NCI-H146 (cell line): ENCODE data around the gene THSD4.
A peak's percentile ranks its signal among the peaks of the same experiment; 100 is the strongest.
"Not testable (repeated sequence)": the region's sequence is repeated elsewhere in the genome, so short reads cannot be mapped to it uniquely, and the experiment has no call there.

ENCODE experiments used
- DNase-seq: peaks from one replicate; lab custom pipeline; 2025; lab: John Stamatoyannopoulos, UW

THSD4 gene

DNA sequence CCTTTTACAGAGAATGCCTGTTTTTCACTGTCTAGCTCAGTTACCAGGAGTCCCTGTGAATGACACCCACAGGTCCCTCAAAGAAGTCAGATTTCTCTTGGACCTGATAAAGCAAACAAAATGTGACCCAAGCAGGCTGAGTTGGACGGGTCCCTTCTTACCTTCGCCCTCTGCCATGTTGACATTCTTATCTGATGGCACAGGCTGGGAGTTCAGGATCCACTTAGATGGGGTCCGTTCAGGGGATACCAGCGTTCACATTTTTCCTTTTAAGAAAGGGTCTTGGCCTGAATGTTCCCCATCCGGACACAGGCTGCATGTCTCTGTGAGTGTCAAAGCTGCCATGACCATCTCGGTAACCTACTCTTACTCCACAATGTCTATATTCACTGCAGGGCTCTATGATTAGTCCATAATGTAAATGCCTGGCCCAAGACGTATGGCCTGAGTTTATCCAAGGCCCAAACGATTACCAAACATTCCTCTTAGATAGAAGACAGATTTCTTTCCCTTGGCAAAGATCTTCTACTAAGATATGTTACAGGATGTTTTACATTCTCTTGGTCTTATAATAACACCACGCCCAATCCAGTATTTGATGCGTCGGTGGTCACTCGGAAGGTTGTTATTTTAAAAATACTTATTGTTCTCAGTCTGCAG is 179.1 kb downstream of the THSD4 start:
- no peak for DNase-seq

DNA sequence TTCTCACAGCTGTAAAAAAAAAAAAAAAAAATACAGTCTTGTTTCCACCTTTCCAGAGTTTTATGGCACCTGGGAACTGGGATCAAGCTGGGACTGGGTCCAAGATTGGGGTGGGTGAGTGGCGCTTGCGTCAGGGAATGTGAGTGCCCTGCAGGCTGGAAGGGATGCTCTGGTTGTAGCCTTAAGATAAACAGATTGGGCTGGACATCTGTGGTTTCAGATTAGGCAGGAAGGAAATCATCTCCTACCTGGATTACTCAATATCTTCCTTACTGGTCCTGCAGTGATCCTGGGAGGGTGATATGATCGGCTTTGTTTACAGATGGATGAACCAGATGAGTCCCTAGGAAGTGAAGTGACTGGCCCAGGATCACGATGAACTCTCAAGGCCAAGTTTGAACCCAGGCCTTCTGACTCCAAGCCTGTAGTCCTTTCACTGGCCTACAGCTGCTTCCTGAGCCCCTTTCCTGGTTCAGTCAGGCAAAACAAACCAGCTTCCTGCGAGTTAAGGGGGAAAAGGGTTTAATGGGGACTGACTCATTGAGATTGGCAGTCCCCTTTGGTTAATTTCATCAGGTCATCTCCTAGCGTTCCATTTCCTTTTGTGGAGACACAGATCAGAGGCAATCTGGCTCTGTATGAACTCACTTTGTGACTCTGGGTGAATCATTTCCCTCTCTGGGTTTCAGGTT is 179.8 kb downstream of the THSD4 start:
- DNase-seq: no peak

- no peak for DNase-seq
Measured at GRCh38 chr15:71295603-71296314, 180.5 kb downstream of the THSD4 start.

GRCh38 chr15:71296315-71296679 is 181.0 kb downstream of the THSD4 start:
- DNase-seq: no peak

DNA sequence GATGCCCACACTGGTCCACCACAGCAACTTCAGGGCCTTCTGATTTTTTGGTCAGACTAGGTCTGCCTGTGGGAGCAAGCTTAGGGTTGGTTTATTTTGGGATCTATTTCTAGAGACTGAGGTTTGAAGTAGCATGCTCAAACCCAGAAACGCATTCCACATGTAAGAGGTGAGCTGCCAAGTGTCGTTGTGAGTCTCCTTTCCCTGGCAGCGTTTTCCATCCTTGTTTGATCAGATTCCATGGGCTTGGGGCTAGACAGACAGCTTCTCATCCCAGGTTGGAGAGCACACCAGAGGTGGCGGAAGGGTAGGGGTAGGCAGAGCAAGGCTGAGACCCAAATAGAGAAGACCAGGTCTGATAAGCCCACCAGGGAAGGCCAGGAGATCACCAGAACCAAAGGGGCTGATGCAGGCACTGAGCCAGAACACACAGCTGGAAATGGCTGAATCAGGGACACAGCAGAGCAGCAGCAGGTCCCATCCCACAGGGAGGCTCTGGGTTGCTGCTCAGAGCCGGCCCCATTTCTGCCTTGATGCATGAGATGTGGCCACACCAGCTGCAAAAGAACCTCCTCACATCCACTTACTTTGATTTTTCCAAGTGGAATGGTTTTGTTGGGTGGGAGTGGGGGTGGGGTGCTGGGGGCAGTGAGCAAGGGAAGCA is 186.8 kb downstream of the THSD4 start:
- no peak for DNase-seq

DNA sequence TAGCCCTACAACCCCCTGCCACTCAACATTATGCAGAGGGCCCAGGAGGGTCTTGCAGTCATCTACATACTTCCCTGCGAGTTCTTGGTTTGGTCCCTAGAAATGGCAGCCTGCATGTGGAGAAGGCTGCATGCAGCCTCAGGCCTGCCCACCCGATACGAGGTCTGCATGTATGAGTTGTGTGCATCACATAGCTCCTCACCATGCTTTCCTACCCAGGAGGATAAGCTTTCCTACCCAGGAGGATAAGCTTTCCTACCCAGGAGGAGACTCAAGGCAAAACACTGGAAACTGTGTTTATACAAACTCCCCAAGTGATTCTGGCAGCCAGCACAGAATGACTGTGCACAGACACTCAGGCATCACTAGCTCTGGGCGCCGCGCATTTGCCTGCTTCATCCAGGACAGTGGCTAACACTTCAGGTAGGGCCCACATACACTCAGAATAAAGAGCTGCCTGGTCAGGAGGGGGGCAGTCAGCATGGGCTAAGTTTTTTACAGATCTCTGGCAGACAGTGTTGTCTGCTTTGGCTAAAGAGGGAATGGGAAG is 187.7 kb downstream of the THSD4 start:
- no peak for DNase-seq

GRCh38 chr15:71303977-71304376 is 188.7 kb downstream of the THSD4 start:
- no peak for DNase-seq

DNA sequence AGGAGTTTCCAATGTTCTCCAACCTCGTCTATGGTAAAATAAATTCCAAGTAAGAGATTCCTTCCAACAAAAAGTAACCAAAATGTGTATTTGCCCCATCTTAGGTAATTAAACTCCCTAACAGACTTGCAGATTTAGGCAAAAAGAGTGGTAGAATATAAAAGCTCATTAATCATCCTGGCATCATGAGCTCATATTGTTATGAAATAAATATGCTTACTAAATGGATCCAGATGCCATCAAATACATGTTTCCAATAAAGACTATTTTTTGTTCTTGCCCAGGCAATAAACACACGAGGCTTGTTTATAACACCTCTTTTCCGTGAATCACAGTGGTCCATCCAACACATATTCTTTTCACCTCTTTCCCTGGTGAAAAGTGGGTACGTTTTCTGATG is 189.4 kb downstream of the THSD4 start:
- no peak for DNase-seq

DNA sequence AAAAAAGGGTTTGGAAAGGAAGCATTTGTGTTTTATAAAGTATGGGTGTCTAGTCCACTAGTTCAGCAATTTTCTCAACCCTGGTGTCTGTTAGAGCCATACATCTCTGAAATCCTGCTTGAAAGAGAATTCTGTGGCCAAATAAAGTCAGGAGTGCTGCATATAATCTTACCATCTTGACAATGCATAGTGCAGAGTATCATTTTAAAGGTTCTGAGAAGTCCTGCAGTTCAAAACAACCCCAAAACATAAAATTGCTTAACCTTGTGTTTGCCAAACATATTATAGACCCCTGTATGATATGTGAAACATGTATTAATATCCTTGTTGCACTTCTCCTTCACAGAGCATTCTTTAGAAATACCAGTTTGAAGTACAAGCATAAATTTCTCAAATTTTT is 191.3 kb downstream of the THSD4 start:
- no peak for DNase-seq

DNA sequence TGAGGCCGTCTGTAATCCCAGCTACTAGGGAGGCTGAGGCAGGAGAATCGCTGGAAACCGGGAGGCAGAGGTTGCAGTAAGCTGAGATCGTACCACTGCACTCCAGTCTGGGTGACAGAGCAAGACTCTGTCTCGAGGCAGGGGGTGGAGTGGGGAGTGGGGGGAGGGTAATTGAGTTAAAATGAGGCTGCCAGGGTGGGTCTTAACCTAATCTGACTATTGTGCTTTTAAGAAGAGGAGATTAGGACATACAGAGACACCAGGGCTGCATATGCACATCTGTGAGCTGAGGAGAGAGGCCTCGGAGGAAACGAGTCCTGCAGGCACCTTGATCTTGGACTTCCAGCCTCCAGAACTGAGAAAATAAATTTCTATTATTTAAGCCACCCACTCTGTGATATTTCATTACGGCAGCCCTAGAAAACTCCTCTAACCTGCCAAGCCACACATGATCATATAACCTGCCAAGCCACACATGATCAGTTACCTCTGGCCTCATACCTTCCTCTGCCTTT is 197.0 kb downstream of the THSD4 start:
- no peak for DNase-seq

DNA sequence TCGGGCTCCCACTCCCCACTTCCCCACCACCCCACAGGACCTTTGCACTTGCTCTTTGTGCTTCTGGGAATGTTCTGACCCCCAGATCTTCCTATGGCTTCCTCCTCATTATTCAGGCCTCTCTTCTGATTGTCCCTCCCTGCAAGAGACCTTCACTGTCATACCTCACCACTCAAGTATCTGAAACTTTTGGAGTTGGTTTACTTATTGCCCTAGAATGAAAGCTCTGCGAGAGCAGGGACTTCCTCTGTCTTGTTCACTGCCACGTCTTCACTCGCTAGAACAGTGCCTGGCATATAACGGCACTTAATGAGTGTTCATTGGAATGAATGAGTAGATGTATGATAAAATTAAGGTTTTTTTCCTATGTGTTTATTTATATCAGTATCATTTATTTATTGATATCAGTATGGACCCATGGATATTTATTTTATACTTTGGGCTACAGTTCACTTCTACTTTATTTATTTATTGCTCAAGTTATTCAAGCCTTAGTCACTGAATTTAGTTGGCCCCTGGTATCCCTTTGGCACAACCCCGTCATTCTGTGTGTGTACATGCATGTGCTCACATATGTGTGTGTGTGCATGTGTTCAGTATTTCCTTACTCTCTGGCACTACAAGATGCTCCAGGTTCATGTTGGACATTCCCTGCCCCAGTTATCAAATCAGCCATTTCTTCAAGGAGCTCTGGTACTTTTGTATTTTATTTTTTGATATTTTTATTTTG is 197.6 kb downstream of the THSD4 start:
- no peak for DNase-seq

GRCh38 chr15:71313806-71314205 is 198.5 kb downstream of the THSD4 start:
- DNase-seq: peak; percentile 60

DNA sequence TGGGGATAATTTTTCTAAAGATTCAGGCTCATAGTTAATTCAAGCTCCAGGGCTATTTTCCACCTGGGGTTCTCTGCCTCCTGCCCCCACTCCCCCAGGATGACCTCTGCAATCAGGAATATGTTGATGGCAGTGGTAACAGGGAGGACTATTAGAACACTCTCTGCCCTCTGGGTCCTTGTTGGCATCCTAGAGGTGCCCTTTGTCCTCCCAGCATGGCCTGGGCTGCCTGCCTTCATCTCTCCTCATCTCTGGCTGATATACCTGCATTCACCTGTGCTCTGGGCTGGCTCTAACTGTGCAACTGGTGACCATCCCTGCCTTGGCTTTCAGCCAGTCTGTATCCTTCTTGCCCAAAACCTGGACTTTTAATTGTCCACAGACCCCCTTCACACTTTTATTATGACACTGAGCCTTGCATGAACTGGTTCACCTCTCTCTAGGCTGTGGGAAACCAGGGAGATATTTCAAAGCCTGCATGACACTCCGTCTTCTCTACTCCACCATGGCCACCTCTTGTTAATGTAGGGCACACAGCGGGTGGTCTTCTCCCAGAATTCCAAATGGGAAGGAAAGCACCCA is 199.8 kb downstream of the THSD4 start:
- DNase-seq: no peak

DNA sequence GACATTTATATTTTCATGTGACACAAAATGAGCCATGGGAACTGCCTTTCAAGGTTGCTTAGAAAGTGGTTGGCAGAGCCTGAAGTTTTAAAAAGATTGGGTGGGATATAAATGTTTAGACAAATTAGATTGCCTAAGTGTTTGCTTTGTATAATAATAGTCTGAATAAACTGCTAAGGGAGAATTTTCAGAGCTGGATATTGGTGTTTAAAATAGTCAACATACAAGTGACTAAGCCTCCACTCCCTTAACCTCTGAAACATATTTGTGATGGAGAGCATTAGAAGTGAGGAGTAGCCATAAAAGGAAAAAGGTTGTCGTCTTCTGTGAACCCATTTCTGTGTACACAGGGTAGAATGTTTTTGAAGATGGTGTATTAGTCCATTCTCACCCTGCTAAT is 201.6 kb downstream of the THSD4 start:
- DNase-seq: no peak

DNA sequence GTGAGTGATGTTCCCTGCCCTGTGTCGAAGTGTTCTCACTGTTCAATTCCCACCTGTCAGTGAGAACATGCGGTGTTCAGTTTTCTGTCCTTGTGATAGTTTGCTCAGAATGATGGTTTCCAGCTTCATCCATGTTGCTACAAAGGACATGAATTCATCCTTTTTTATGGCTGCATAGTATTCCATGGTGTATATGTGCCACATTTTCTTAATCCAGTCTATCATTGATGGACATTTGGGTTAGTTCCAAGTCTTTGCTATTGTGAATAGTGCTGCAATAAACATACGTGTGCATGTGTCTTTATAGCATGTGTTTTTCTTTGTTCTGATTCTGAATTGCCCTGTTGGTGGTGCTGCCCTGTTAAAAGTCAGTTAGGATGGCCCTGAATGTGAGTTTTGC is 204.2 kb downstream of the THSD4 start:
- DNase-seq: not testable (repeated sequence)

DNA sequence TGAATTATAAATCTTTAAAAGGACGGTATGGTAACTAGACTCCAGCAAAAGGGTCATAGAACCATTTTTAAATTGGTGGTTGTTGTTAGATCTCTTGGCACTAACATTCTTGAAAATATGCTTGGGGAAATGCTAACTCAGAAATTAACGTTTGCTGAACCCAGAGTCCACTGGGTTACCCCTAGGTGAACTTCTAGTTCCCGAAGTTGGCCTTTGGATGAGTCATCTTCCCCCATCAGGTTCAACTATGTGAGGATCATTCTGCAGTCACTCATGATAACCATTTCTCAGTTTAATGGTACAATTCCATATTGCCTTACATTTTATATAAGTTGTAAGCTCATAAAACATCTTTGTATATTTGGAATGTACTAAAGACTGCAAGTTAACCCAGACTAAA is 204.7 kb downstream of the THSD4 start:
- DNase-seq: no peak

- no peak for DNase-seq
Measured at GRCh38 chr15:71323082-71323481, 207.8 kb downstream of the THSD4 start.

- no peak for DNase-seq
Measured at GRCh38 chr15:71323584-71323983, 208.3 kb downstream of the THSD4 start.

- no peak for DNase-seq
Measured at GRCh38 chr15:71325481-71325880, 210.2 kb downstream of the THSD4 start.

- no peak for DNase-seq
Measured at GRCh38 chr15:71328453-71328852, 213.2 kb downstream of the THSD4 start.

GRCh38 chr15:71329041-71329440 is 213.8 kb downstream of the THSD4 start:
- DNase-seq: no peak
